GM06990 (cell line): ENCODE data around the gene ANXA9.

ENCODE experiments used
- DNase-seq: peaks from one replicate; pipeline ENCODE4 v3.0.0-alpha.2; 2011; ENCODE audit not compliant: insufficient read length; ENCODE audit errors: extremely low read depth
- H3K27me3 ChIP-seq: replicated peaks from 2 replicates; pipeline ENCODE4 v1.6.0; 2011; ENCODE audit warnings: low read length; ENCODE audit not compliant: control insufficient read depth, insufficient read depth
- H3K36me3 ChIP-seq: 2 replicates; pipeline ENCODE4 v1.5.1; 2011; ENCODE audit warnings: low read length; ENCODE audit not compliant: control insufficient read depth, insufficient read depth
- H3K4me3 ChIP-seq: replicated peaks from 2 replicates; pipeline ENCODE4 v1.5.1; 2011; ENCODE audit warnings: low read depth, mild to moderate bottlenecking, control low read depth, low read length
- CTCF ChIP-seq: IDR thresholded peaks from 2 replicates; pipeline ENCODE4 v1.5.1; 2011; ENCODE audit warnings: low read length, control low read depth, mild to moderate bottlenecking, inconsistent platforms; ENCODE audit not compliant: insufficient read depth, poor library complexity, severe bottlenecking

Gene ANXA9

DNA sequence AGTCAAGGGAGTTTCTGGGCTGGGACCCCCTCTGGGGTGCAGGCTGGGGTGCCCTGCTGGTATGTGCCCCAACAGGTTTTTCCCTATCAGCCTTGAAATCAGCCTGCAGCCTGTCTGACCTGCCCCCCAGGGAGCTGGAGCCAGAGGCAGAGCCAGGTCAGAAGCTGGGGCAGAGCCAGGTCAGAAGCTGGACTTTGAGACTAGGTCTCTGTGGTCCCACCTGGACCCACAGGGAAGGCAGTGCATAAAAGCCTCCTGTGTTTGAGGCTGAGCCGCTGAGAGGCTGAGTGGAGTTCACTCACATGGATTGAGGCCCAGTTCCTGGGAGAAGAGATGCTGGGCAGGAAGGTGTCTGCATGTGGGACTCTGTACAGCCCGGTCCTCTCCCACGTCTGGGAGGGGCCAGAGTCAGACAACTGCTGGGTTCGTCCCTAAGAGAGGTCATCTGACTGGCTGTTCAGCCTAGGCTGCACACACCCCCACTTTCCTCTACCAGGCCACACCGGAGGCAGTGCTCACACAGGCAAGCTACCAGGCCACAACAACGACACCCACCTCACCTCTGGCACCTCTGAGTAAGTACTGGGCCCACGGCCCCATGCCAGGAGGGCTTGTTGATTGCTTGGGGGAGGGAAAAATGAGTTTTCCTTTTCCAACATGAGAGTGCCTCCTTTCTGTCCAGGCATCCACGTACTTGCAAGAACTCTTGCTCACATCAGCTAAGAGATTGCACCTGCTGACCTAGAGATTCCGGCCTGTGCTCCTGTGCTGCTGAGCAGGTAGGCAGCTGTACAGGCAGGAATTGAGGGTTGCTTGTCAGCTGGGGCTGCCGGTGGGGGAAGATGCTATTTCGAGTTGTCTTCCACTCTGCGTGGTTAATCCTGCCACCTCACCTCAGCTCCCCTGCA lies at the start of gene ANXA9:
Gene ANXA9 (plus strand): TSS at position 488 of the 908 bp plus-strand sequence. CDS start 814 bp downstream, outside the sequence.
- TF ChIP-seq CTCF, result no peak
- DNase-seq, result no peak
- Histone ChIP-seq H3K4me3 (no peak within 1 kb of the TSS), H3K36me3 (no peaks in the 10 kb centered on the region), H3K27me3 (no peaks in the 10 kb centered on the region)

- H3K4me3 ChIP-seq, result no peak overlapping the region
- peaks cover 22% of the 10 kb centered on the region for H3K36me3 ChIP-seq
- DNase-seq, result no peak
- no peaks in the 10 kb centered on the region for H3K27me3 ChIP-seq
- TF ChIP-seq CTCF, result no peak
Measured at GRCh38 chr1:150944856-150945255, 37.2 kb upstream of the ANXA9 start.

GRCh38 chr1:150954708-150955107 lies 27.4 kb upstream of the ANXA9 start:
- Histone ChIP-seq H3K27me3 (no peaks in the 10 kb centered on the region), H3K4me3 (no peak overlapping the region), H3K36me3 (peaks cover 16% of the 10 kb centered on the region)
- DNase-seq, result no peak
- TF ChIP-seq CTCF, result no peak

- H3K27me3 ChIP-seq, result no peaks in the 10 kb centered on the region
- H3K4me3 ChIP-seq, result no peak overlapping the region
- no peak for DNase-seq
- TF ChIP-seq CTCF, result no peak
- H3K36me3 ChIP-seq, result peaks cover 14% of the 10 kb centered on the region
Measured at GRCh38 chr1:150955280-150955679, 26.8 kb upstream of the ANXA9 start.

GRCh38 chr1:150957666-150958065 lies 24.4 kb upstream of the ANXA9 start:
- peaks cover 11% of the 10 kb centered on the region for H3K36me3 ChIP-seq
- no peak overlapping the region for H3K4me3 ChIP-seq
- TF ChIP-seq CTCF, result no peak
- H3K27me3 ChIP-seq, result no peaks in the 10 kb centered on the region
- DNase-seq, result no peak
